Measurements from ENCODE around the gene RBCK1. TPM values are rescaled to one million over a fixed set of nuclear protein-coding genes. Genes with fewer than 3 reads are reported as not detected.
A peak's percentile ranks its signal among the peaks of the same experiment; 100 is the strongest.

RBCK1 gene
- total and polyA plus RNA-seq, 9 of the 15 experiments (the other 6 are each of a cell fraction or from before 2014, with no cell fraction given), result 5.9 to 59.3 (median 26.5) TPM

- TF ChIP-seq REST (IDR thresholded peaks at IDR 0.05; ENCODE audit: borderline replicate concordance) (no peak), REST (CRISPR knock-in tag; IDR thresholded peaks at IDR 0.05; ENCODE audit: low read depth) (no peak), SAP30 (IDR thresholded peaks at IDR 0.05; ENCODE audit: borderline replicate concordance, insufficient read depth, low read depth, low read length, poor library complexity, severe bottlenecking) (peak; percentile 7), RAD51 (IDR thresholded peaks at IDR 0.05; ENCODE audit: borderline replicate concordance, low read depth) (no peak), HNRNPUL1 (IDR thresholded peaks at IDR 0.05; ENCODE audit: low read length) (no peak), EZH2 (IDR thresholded peaks at IDR 0.05; ENCODE audit: borderline replicate concordance, low read depth, low read length) (no peak), RBFOX2 (IDR thresholded peaks at IDR 0.05; ENCODE audit: low read depth, low read length) (peak; percentile 85), TRIM25 (IDR thresholded peaks at IDR 0.05; ENCODE audit: borderline replicate concordance) (no peak), FIP1L1 (IDR thresholded peaks at IDR 0.05; ENCODE audit: low read depth, low read length, poor library complexity, severe bottlenecking) (peak; percentile 36), ZBTB1 (CRISPR knock-in tag; IDR thresholded peaks at IDR 0.05; ENCODE audit: borderline replicate concordance, low read depth) (no peak), CREM (IDR thresholded peaks at IDR 0.05; ENCODE audit: low read depth) (no peak), RBM22 (IDR thresholded peaks at IDR 0.05; ENCODE audit: low read depth, low read length, poor library complexity, severe bottlenecking) (peak; percentile 84), ZNF436 (CRISPR knock-in tag; IDR thresholded peaks at IDR 0.05) (no peak), U2AF2 (optimal IDR thresholded peaks at IDR 0.05; ENCODE audit: low read depth, low read length) (no peak), ZNF143 (CRISPR knock-in tag; IDR thresholded peaks at IDR 0.05) (peak; percentile 17; the same call in 1 of the 2 replicates), BHLHE40 (IDR thresholded peaks at IDR 0.05; ENCODE audit: low read length) (no peak), MITF (IDR thresholded peaks at IDR 0.05) (no peak), RCOR1 (IDR thresholded peaks at IDR 0.05; ENCODE audit: borderline replicate concordance in 1 of 2, low read depth in 2 of 2, low read length in 2 of 2) (no peak)
Measured at GRCh38 chr20:396252-396618, 11.9 kb upstream of the RBCK1 start (continued).
